C1 segment of cervical spinal cord (tissue), 14 donors: Measurements from ENCODE around the gene TOMM70.

Experiments
- DNase-seq, 14 donors: peaks; one replicate each; lab custom pipeline; 2025; lab: John Stamatoyannopoulos, UW

The TOMM70 gene

GRCh38 chr3:100411091-100411982, 10.4 kb upstream of the TOMM70 start:
- DNase-seq: no peak

GRCh38 chr3:100407977-100408532, 7.2 kb upstream of the TOMM70 start:
- no peak for DNase-seq

GRCh38 chr3:100407164-100407563, 6.3 kb upstream of the TOMM70 start:
- no peak for DNase-seq

GRCh38 chr3:100404250-100404548, 3.3 kb upstream of the TOMM70 start:
- no peak for DNase-seq

- peak in 2 of 14 donors; percentile 0 to 6 for DNase-seq
These were observed 2.7 kb upstream of the TOMM70 start for GRCh38 chr3:100403362-100404249.

DNA sequence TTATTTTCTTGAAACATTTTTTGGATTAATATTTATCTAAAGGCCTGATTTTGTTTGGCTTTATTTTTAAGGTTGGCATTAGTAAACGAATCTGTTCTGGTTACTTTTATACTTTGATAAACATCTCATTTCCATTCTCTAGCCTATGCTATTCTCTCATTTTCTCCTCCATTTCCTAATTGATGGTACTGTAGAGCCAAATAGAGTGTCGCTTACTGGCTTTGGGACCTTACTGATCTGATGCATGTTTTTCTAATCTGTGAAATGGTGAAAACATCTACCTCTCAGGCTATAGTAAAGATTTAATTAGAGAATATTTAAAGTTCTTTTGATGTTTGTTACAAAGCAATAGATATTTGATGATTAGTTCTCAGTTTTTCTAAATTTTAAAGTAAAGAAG, 2.0 kb upstream of the TOMM70 start:
- no peak for DNase-seq

DNA sequence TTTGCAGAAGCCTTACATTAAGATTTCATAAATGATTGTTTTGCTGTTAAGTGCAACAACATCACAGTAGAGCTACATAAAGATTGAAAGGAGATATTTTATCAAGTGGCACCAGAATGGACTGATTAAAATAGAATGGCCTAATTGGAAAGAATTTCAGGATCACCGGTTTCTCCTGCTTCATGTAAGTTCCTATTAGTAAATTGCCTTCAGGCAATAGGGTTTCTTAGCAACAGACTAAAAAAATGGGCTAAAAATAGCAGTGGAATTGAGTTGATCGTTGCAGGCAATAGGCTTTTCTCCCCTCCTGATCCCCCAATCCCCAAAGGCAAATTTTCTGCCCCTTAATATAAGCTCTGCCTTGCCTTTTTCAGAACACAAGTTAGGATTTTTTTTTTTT, 1.4 kb upstream of the TOMM70 start:
- peak in 1 of 14 donors; percentile 39 for DNase-seq

DNA sequence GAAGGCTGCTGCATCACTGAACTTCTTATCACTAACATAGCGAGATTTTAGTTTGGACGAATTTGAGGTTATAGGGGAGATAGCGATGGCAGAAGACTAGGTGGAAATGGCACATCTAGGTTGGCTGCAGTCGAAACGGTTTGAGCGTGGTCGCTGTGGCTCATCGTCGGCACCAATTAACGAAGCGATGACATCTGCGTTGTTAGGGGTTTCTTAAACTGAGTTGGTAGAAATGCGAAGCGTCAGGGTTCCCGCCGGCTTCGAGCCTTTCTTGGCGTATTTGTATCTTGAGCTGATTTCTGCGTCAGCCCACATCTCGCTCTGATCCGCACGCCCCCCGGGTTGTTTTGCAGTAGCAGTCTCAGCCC, 769 bp upstream of the TOMM70 start:
- DNase-seq: peak in 4 of 14 donors; percentile 59 to 70 (median 64)

DNA sequence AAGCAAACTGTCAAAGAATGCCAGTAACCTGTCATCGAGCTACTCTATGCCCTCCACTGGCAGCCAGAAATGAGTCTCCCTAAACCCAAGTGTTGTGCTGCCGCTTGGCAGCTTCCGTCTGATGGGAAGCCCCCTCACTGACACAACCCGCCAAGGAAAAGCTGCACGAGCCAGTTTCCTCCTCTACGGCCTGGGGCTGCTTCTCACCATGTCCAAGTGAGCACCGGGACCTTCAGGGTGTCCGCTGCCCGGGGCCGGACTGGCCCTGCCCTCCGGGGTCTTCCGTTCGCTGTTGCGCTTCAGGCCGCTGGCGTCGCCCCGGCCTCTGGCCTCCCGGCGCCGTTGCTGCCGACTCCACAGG, 490 bp downstream of the TOMM70 start:
- peak in 2 of 14 donors; percentile 32 to 45 for DNase-seq

- DNase-seq: no peak
These were observed 1.4 kb downstream of the TOMM70 start for GRCh38 chr3:100399341-100400071.

- DNase-seq: no peak
These were observed 3.9 kb downstream of the TOMM70 start for GRCh38 chr3:100396967-100397366.

- no peak for DNase-seq
These were observed 5.0 kb downstream of the TOMM70 start for GRCh38 chr3:100395679-100396431.

- no peak for DNase-seq
These were observed 11.9 kb downstream of the TOMM70 start for GRCh38 chr3:100389025-100389424.

GRCh38 chr3:100386437-100387074, 14.3 kb downstream of the TOMM70 start:
- DNase-seq: no peak

GRCh38 chr3:100384733-100385525, 16.0 kb downstream of the TOMM70 start:
- no peak for DNase-seq

DNA sequence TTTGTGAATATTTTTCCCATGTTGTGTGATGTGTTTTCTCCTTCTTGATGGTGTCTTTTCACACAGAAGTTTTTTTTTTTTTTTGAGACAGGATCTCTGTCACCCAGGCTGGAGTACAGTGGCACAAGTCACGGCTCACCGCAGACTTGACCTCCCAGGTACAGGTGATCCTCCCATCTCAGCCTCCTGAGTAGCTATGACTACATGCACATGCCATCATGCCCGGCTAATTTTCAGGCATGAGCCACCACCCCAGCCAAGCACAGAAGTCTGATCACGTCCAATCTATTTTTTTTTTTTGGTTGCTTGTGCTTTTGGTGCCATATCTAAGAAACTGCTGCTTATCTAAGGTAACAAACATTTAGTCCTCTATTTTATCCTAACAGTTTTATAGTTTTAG, 24.6 kb downstream of the TOMM70 start:
- DNase-seq: no peak

DNA sequence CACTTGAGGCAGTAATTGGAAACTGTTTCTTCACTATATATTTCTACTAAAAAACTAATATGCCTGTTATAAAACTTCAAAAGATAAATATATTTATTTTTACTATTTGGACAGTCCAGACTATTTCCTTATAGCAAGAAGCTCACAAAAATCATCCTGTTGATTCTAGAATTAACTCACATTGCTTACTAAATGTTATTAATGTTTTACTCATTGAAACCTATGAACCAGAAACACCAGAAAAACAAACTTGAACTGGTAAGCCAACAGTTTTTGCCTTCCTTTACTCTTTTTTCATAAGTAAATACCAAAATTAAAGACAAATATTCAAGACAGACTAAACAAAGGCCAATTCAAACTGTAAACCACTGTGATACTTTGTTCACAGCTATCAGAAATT, 26.4 kb downstream of the TOMM70 start:
- no peak for DNase-seq

DNA sequence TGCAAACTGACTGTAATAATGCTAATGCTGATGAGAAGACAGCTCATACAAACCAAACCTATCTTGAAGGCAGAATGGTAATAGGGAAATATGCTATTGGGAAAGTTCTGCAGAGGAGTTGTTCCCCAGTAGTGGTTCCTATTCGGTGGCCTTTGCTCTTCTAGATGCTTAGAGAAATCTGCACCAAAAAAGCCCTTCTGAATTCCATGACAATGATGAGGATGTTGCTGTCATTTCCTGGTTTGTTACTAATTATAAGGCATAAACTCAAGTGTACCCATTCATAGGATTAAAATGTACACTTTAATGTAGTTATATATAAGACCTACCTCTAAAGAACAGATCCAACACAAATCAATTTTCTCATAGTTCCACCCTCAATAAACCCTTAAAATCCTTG, 30.1 kb downstream of the TOMM70 start:
- no peak for DNase-seq

DNA sequence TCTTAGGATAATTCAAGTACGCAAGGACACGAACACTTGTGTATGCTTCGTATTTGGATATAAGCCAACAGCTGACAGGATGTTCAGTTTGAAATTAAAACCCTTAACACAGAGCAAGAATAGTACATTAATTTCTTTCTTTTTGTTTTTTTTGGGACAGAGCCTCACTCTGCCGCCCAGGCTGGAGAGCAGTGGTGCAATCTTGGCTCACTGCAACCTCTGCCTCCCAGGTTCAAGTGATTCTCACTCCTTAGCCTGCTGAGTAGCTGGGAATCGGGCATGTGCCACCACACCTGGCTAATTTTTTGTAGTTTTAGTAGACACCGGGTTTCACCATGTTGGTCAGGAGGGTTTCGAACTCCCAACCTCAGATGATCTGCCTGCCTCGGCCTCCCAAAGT, 32.4 kb downstream of the TOMM70 start:
- no peak for DNase-seq

GRCh38 chr3:100366424-100366823, 34.5 kb downstream of the TOMM70 start:
- DNase-seq: no peak
